HepG2 (cell line): Measurements from ENCODE around the gene MDFIC.

ENCODE experiments used
- CBX5 ChIP-seq: sonication (generic); formaldehyde crosslinking; IDR thresholded peaks from 2 replicates; pipeline ENCODE4 v1.4.0; 2020; ENCODE audit warnings: missing genetic modification reagents, borderline replicate concordance
- CREB1 ChIP-seq, 2 experiments: fragments of 450-650 bp in 1 of 2; IDR thresholded peaks; 2 replicates each; pipeline ENCODE4 v1.6.1; 2016 to 2017; ENCODE audit warnings: control low read depth in 1 of 2, mild to moderate bottlenecking in 1 of 2, missing compliant biosample characterization in 1 of 2, missing genetic modification characterization in 1 of 2
- EZH2 ChIP-seq: conservative IDR thresholded peaks from 2 replicates; pipeline ENCODE4 v1.6.1; 2012; ENCODE audit warnings: mild to moderate bottlenecking, low read depth, low read length, moderate library complexity
- SP4 ChIP-seq: sonication (generic); formaldehyde crosslinking; IDR thresholded peaks from 2 replicates; pipeline ENCODE4 v1.8.1; 2023; ENCODE audit warnings: mild to moderate bottlenecking, missing genetic modification reagents
- ZNF224 ChIP-seq: sonication (generic); formaldehyde crosslinking; IDR thresholded peaks from 2 replicates; pipeline ENCODE4 v1.5.0; 2020; ENCODE audit warnings: mild to moderate bottlenecking, missing genetic modification reagents
- TF ChIP-seq, protein P1 (sequence below): IDR thresholded peaks from 2 replicates; pipeline ENCODE4 v1.6.1; 2016; ENCODE audit warnings: low read depth, control low read depth
- TF ChIP-seq, protein P2 (sequence below): sonication (generic); formaldehyde crosslinking; IDR thresholded peaks from 2 replicates; pipeline ENCODE4 v1.8.0; 2022; ENCODE audit warnings: mild to moderate bottlenecking, missing genetic modification reagents, borderline replicate concordance

DNA sequence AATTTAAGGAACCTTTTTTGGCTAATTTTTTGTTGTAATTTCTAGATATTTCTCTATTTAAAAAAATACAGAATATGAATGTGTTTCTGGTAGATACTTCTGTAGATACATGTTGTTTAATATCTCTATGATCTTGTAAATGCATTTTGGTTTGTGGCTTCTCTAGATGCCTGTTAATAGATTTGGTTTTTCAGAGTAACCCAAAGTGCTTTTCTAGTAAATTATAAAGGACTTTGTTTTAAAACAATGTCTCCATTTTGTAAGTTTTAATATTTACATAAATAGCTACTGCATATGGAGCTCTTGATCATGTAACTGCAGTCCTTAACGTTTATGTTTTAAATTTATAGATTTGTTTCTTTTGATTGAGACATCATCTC, 88.5 kb downstream of the MDFIC start:
- TF ChIP-seq CBX5 (CRISPR knock-in tag) = no peak
- no peak for TF ChIP-seq CREB1 (IDR thresholded peaks at IDR 0.05)
- TF ChIP-seq CREB1 (CRISPR knock-in tag; IDR thresholded peaks at IDR 0.05) = no peak
- no peak for TF ChIP-seq EZH2
- TF ChIP-seq, protein P1, sequence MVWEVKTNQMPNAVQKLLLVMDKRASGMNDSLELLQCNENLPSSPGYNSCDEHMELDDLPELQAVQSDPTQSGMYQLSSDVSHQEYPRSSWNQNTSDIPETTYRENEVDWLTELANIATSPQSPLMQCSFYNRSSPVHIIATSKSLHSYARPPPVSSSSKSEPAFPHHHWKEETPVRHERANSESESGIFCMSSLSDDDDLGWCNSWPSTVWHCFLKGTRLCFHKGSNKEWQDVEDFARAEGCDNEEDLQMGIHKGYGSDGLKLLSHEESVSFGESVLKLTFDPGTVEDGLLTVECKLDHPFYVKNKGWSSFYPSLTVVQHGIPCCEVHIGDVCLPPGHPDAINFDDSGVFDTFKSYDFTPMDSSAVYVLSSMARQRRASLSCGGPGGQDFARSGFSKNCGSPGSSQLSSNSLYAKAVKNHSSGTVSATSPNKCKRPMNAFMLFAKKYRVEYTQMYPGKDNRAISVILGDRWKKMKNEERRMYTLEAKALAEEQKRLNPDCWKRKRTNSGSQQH = no peak
- TF ChIP-seq SP4 (CRISPR knock-in tag) = no peak
- TF ChIP-seq, protein P2, sequence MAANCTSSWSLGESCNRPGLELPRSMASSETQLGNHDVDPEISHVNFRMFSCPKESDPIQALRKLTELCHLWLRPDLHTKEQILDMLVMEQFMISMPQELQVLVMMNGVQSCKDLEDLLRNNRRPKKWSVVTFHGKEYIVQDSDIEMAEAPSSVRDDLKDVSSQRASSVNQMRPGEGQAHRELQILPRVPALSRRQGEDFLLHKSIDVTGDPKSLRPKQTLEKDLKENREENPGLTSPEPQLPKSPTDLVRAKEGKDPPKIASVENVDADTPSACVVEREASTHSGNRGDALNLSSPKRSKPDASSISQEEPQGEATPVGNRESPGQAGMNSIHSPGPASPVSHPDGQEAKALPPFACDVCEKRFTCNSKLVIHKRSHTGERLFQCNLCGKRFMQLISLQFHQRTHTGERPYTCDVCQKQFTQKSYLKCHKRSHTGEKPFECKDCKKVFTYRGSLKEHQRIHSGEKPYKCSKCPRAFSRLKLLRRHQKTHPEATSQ (CRISPR knock-in tag) = no peak
- TF ChIP-seq ZNF224 (CRISPR knock-in tag) = no peak
